Purkinje cell (primary cell): ENCODE data around the gene ANKRD40. TPM values are rescaled to one million over a fixed set of nuclear protein-coding genes. Genes with fewer than 3 reads are reported as not detected.

Experiments
- polyA plus RNA-seq: library from polyadenylated mRNA; unstranded; fragments of >200 nt; fragmentation: Nextera tagmentation; gene quantifications from 2 replicates; pipeline ENCODE4 v1.2.1, GENCODE V29; 2014

The ANKRD40 gene, protein sequence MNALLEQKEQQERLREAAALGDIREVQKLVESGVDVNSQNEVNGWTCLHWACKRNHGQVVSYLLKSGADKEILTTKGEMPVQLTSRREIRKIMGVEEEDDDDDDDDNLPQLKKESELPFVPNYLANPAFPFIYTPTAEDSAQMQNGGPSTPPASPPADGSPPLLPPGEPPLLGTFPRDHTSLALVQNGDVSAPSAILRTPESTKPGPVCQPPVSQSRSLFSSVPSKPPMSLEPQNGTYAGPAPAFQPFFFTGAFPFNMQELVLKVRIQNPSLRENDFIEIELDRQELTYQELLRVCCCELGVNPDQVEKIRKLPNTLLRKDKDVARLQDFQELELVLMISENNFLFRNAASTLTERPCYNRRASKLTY
- 30.9 and 33.4 TPM in 2 replicates for polyA plus RNA-seq

DNA sequence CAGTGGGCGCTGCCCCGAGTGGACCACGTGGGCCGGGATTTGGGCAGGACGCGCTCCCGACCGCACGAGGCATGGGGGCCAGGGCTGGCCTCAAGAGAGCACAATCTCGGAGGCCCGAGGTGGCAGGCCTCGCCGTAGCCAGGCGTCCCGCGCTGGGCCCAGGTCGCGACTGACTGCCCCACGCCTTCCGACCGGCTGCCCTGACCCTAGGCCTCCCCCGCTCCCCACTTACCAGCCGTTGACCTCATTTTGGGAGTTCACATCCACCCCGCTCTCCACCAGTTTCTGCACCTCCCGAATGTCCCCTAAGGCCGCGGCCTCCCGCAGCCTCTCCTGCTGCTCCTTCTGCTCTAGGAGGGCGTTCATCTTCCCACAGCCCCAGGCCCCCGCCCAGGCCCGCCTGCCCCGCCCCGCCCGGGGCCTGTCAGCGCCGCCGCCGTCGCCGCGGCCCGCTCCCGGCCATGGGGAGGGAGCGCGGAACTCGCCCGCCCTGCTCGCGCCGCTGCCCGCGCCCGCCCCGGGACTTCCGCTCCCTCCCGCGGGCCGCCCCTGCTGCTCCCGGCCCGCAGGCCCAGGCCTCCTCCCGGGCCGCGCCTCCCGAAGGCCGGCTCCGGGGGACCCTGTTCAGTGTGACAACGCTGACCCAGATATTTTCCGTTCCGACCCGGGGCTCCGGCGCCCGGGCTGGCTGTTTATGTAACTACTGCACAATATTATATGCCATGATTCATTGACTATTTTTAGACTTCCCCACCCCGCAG lies at the start of gene ANKRD40:
TSS of gene ANKRD40 (minus strand) at position 626 of the 761 bp plus-strand sequence. CDS start at position 366, 260 bp downstream.

DNA sequence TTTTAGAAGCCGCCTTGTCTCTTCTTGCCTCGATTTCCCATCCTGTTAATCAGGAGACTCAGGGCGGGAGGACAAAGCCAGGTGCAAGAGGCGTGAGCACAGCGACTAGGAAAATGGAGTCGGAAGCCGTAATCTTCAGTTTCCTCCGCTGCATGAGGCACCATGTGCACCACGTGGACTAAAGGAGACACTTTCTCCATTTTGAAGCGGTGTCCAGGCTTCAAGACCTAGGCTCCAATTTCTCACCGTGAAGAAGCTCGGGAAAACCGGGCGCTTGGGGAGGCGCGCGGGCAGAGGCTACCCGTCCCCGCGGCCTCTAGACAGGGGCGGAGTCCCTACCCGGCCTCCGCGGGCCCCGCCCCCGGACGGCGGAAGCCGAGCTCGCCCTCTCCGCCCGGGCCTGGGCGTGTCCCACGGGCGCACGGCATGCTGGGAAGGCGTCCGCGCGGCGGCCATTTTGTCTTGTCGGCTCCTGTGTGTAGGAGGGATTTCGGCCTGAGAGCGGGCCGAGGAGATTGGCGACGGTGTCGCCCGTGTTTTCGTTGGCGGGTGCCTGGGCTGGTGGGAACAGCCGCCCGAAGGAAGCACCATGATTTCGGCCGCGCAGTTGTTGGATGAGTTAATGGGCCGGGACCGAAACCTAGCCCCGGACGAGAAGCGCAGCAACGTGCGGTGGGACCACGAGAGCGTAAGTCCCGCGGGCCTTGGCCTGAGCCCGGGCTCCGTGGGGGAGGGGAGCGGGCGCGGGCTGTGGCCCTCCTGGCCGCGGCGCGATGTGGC lies 11.6 kb upstream of the ANKRD40 start, which contains the start of gene LUC7L3:
TSS of gene LUC7L3 (plus strand) at position 460 of the 780 bp plus-strand sequence. CDS start at position 590, 130 bp downstream.

Other genes starting within 250 kb of the ANKRD40 start
- gene CHAD, start 239.0 kb downstream of the ANKRD40 start, polyA plus RNA-seq, result 1.8 and 2.1 TPM in 2 replicates
- 11.6 and 12.8 TPM in 2 replicates for gene RSAD1, start 229.1 kb downstream of the ANKRD40 start, polyA plus RNA-seq
- not detected in 2 replicates for gene MYCBPAP, start 199.5 kb downstream of the ANKRD40 start, polyA plus RNA-seq
- not detected in 2 replicates for gene EPN3, start 175.2 kb downstream of the ANKRD40 start, polyA plus RNA-seq
- gene SPATA20, start 160.7 kb downstream of the ANKRD40 start, polyA plus RNA-seq, result 2.4 and 4.9 TPM in 2 replicates
- gene CACNA1G, start 147.2 kb downstream of the ANKRD40 start, polyA plus RNA-seq, result 54.6 and 83.3 TPM in 2 replicates
- 0.45 and 4.3 TPM in 2 replicates for gene ABCC3, start 73.0 kb downstream of the ANKRD40 start, polyA plus RNA-seq
- gene LUC7L3, start 11.7 kb upstream of the ANKRD40 start, polyA plus RNA-seq, result 310 and 349 TPM in 2 replicates
- not detected in 2 replicates for gene ANKRD40CL, start 59.6 kb upstream of the ANKRD40 start, polyA plus RNA-seq
- 0.35 TPM in 1 of 2 replicates, not detected in the other for gene WFIKKN2, start 127.7 kb upstream of the ANKRD40 start, polyA plus RNA-seq
- gene TOB1, start 158.4 kb upstream of the ANKRD40 start, polyA plus RNA-seq, result 89.6 and 95.9 TPM in 2 replicates